HL-60 (cell line): Measurements from ENCODE around the gene IPPK.

Experiments
- CTCF ChIP-seq: IDR thresholded peaks from one replicate; pipeline ENCODE4 v1.5.1; 2011; ENCODE audit warnings: low read length, control low read depth, inconsistent platforms; ENCODE audit not compliant: insufficient read depth
- GABPA ChIP-seq: IDR thresholded peaks from 2 replicates; pipeline ENCODE4 v1.6.1; 2012; ENCODE audit warnings: low read depth

GRCh38 chr9:92616199-92616641, 53.7 kb downstream of the IPPK start:
- no peak for TF ChIP-seq CTCF
- TF ChIP-seq GABPA = no peak
